M059J (cell line): ENCODE data around the gene LDLRAD3. TPM values are rescaled to one million over a fixed set of nuclear protein-coding genes. Genes with fewer than 3 reads are reported as not detected.

ENCODE experiments used
- DNase-seq: peaks from one replicate; pipeline ENCODE4 v3.0.0-alpha.2; 2012; ENCODE audit warnings: low read depth
- total RNA-seq: library from RNA; depleted of rRNA; stranded (reverse); fragments of >200 nt; shearing (Covaris generic); gene quantifications from 2 replicates; pipeline ENCODE4 v1.2.3, GENCODE V29; 2014

The LDLRAD3 gene
- total RNA-seq, 1 experiment from 2014 or later, result 12.1 TPM

DNA sequence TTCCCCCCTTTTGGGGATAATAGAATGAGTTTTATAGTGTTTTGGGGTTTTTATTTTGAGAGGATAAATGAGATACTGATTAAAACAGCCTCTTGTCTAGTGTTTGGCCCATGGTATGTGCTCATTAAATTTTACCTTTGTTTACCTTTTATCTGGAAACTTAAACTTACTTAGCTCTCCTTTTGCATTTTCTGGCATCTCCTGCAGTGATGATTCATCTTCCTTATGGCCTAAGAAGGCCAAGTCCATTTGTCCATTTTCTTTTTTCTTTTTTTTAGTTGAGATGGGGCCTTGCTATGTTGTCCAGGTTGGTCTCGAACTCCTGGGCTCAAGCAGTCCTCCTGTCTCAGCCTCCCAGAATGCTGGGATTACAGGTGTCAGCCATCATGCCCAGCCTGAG, 189.1 kb downstream of the LDLRAD3 start:
- DNase-seq, result peak; percentile 38

- DNase-seq, result no peak
Observed at GRCh38 chr11:36135076-36135475, 191.2 kb downstream of the LDLRAD3 start.

DNA sequence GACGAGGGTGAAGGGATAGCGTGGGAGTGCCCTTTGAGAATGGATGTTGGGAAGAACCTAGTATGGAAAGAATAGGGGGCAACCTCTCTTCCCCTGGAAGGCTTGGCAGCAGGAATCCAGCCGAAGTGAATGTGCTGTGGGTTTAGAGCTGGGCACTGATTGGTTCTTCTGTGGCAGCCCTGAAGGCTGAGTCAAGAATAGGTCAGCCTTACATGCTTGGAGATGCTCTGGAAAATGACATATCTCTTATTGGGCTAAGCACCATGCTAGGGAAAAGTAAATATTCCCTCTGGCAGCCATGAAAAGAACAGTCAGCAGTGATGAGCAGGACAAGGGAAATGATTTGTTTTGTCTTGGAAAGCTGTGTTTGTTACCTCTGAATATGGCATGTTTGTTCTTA, 195.9 kb downstream of the LDLRAD3 start:
- DNase-seq, result no peak

DNA sequence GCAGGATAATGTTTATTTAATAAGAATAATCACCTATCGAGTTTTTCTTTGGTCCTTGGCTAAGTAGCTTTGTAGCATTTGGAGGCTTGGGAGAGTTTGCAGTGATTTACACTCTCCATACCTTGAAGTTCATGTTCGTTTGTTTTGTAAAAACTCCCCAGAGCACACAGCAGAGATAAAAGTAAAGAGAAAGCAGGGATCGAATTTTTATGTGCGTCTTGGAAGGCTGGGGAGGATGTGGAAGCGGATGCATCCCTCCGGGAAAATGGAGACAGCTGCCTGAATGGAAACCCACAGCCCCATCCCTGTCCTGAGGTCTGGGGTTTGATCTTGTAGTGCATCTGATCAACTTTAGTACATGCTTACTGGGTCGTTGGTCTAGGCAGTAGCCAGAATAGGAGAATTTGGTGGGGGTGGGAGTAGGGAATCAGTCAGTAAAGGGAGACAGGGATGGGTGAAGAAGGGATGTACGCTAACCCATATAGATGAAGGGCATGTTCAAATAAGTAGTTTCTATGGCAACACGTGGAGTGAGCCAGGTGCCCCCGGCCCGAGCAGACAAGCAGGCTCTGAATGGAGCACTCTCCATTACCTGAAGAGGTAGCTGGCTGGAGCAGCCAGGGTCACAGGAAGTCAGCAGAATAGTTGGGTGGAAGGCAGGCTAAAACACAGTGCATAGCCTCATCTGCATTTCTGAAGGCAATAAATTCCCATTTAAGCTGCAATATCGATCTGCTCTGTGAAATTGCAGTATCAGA, 197.5 kb downstream of the LDLRAD3 start:
- DNase-seq, result no peak

- no peak for DNase-seq
Observed at GRCh38 chr11:36141956-36142355, 198.1 kb downstream of the LDLRAD3 start.

DNA sequence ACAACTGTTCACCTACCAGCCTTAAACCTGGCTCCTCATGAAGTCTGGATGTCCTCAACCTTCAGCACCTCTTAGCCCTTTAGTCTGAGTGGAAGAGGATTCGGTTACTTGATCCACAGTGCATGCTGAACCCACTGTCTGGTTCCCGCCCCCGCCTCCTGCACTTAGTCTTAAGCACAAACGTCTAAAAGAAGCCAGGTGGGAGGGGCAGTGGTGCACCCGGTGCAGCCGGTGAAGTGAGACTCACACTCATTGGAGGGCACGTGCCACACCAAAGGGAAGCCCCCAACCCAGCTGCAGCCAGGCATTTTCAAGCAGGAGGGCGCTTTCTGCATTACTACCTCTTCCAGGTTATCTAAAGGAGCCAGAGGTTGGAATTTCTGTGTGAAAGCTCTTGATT, 198.6 kb downstream of the LDLRAD3 start:
- no peak for DNase-seq

- DNase-seq, result no peak
Observed at GRCh38 chr11:36142879-36143278, 199.0 kb downstream of the LDLRAD3 start.

DNA sequence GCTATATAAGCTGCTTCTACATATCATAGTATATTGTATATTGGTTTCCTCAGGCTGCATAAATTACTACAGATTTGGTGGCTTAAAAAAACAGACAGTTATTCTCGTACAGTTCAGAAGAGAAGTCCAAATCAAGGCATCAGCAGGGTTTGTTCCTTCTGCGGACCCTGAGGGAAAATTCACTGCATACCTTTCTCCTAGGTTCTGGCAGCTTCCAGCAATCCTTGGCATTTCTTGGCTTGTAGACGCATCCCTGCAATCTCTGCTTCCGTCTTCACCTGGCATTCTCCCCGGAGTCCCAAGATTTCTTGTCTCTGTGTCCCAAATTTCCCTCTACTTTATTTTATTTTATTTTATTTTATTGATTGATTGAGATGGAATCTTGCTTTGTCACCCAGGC, 202.6 kb downstream of the LDLRAD3 start:
- DNase-seq, result peak; percentile 63

GRCh38 chr11:36147491-36147890, 203.6 kb downstream of the LDLRAD3 start:
- no peak for DNase-seq

- no peak for DNase-seq
Observed at GRCh38 chr11:36148701-36149100, 204.8 kb downstream of the LDLRAD3 start.

GRCh38 chr11:36149538-36150242, 205.8 kb downstream of the LDLRAD3 start:
- peak; percentile 100 for DNase-seq

DNA sequence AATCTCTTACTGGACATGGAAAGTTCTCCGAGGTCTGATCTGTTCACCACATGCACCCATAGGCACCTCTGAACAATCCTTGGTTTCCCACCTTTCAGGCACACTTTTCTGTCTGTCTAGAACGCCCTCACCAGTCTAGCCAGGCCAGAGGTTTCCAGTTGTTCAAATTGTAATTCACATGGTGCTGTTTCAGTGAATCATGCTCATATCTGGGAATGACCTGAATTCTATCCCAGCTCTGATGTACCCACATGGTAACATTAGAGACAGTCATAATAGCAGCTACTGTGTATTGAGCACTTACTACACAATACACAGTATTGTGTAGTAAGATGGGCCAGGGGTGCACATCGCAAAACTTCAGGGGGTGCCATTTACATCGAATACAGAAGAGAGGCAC, 207.1 kb downstream of the LDLRAD3 start:
- DNase-seq, result no peak

GRCh38 chr11:36151933-36152580, 208.2 kb downstream of the LDLRAD3 start:
- DNase-seq, result no peak

DNA sequence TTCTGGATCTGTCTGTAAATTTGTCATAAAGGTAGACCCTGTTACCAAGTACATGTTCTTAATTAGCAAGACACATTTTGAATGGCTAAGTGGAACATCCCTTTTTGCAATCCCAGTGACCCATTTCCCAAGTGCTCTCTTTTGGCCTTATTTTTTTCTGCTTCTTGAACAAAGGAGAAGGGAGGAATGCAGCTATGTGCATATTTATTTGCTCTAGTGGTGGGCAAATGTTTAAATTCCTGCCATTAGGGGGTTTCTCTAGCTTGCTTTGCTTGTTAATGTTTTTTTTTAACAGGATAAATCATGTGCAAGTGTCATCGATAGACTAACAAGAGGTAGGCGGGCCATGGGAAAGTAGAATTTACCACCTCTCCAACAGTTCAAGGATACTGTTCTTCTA, 209.7 kb downstream of the LDLRAD3 start:
- no peak for DNase-seq

DNA sequence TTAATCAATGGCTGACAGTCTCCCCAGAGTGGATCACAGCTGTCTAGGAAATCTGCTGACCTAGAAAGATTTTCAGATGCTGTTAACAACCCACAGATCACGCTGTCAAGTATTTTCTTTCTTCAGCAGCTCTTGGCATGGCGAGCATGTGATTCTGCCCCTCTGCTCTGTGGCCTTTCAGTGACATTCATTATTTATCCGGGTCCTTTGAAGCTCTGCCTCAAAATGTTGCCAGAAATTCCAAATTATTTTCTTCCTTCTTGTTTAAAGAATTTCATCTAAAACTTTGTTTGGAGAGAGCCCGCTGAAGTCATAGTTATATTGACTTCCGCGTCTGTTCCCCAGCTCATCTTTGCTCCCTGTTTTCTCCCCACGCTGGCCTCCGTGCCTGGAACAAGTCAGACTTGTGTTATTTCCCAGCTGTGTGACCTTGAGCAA, 211.3 kb downstream of the LDLRAD3 start:
- no peak for DNase-seq

DNA sequence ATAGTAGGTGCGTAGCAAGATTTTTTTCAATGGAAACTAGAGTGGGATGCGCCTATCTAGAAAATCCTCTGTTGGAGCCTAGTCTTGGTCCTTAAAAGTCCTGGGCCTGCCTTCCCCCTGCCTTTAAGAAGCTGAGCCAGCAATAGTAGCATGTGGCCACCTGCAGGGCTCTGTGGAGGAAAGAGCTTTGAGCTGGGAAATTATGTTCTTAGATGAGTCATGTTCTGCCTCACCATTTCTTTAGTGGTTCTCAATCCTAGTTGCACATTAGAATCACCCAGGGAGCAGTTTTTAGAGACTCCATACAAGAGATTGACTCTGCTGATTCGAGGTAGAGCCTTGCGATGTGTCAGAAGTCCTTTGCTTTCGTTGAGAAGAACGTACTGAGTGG, 211.9 kb downstream of the LDLRAD3 start:
- DNase-seq, result peak; percentile 58

GRCh38 chr11:36156161-36156816, 212.4 kb downstream of the LDLRAD3 start:
- DNase-seq, result peak; percentile 54

- no peak for DNase-seq
Observed at GRCh38 chr11:36156817-36157519, 213.1 kb downstream of the LDLRAD3 start.

DNA sequence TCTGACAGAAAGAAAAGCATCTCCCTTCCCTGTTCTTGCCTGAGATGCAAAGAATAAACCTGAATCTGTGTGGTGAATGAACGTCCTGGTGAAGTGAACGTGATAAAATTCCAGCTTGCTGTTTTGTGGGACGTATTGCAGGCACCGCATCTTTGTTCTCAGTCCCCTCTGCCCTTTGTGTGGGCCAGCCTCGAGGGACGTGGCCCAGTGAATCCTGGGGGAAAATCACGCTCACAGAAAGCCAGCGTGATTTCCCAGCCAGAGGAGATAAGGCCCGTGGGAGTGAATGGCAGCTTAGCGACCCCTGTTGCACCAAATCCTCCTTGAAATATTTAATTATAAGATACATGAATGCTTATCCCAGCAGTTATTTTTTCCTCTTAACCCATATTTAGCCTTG, 216.2 kb downstream of the LDLRAD3 start:
- no peak for DNase-seq

- no peak for DNase-seq
Observed at GRCh38 chr11:36161572-36161971, 217.7 kb downstream of the LDLRAD3 start.

GRCh38 chr11:36162006-36162882, 218.4 kb downstream of the LDLRAD3 start:
- no peak for DNase-seq
